ENCODE results near the gene VMA21. TPM values are rescaled to one million over a fixed set of nuclear protein-coding genes. Genes with fewer than 3 reads are reported as not detected.
A peak's percentile ranks its signal among the peaks of the same experiment; 100 is the strongest.

VMA21 gene
- total RNA-seq = 10 to 100 TPM; 39.8 to 40.3 TPM

- DNase-seq = peak; percentile 84
- ChIA-PET CTCF (interaction anchor here (3.3 kb wide), 1 partner anchor 37 kb away, joined by 10 read pairs; no protein-coding TSS in a partner anchor), POLR2A (interaction anchor here (0.6 to 1.3 kb wide), 5 partner anchors 9 to 414 kb away, joined by 3 to 4 read pairs (median 3); partner anchors contain the start of gene HMGB3)
- H3K4me1 Mint-ChIP-seq = peaks cover 66% of the 10 kb centered on the region
- no peaks in the 10 kb centered on the region for H3K27me3 Mint-ChIP-seq
- H3K27ac Mint-ChIP-seq = peak within 1 kb of the TSS; percentile 92
- peak within 1 kb of the TSS; percentile 92 for H3K4me3 Mint-ChIP-seq
- no peaks in the 10 kb centered on the region for H3K9me3 Mint-ChIP-seq
- peaks cover 23% of the 10 kb centered on the region for H3K36me3 Mint-ChIP-seq (ENCODE audit: low read depth)
Measured at GRCh38 chrX:151396825-151397740, at the start of gene VMA21. VMA21 (plus strand) TSS chrX:151397206; CDS start chrX:151397309, 103 bp downstream.

DNA sequence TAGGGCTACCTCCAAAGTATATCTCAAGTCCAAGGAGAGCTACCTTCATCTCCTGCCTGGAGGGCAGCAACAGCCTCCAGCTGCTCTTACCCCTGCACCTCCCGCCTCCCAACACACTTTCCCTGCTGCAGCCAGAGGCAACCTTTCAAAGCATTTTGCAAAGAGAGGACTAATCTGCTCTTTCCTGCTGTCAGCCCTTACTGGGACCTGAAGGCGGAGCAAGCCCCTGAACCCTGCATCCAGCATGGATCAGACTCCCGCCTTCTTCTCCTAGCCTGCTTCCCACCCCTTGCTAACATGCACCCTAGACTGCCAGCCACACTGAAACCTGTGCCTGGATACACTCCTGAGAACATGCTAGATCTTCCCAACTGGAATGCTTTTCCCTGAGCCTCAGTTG is 37.7 kb upstream of the VMA21 start:
- Mint-ChIP-seq H3K36me3 (ENCODE audit: low read depth) (no peaks in the 10 kb centered on the region), H3K27me3 (peaks cover 8% of the 10 kb centered on the region), H3K27ac (no peak overlapping the region), H3K4me3 (no peak overlapping the region), H3K9me3 (no peaks in the 10 kb centered on the region), H3K4me1 (no peaks in the 10 kb centered on the region)
- no peak for DNase-seq
- CTCF ChIA-PET = interaction anchor here (2.3 kb wide), 1 partner anchor 208 kb away, joined by 12 read pairs; no protein-coding TSS in a partner anchor
- POLR2A ChIA-PET = no interaction called here

DNA sequence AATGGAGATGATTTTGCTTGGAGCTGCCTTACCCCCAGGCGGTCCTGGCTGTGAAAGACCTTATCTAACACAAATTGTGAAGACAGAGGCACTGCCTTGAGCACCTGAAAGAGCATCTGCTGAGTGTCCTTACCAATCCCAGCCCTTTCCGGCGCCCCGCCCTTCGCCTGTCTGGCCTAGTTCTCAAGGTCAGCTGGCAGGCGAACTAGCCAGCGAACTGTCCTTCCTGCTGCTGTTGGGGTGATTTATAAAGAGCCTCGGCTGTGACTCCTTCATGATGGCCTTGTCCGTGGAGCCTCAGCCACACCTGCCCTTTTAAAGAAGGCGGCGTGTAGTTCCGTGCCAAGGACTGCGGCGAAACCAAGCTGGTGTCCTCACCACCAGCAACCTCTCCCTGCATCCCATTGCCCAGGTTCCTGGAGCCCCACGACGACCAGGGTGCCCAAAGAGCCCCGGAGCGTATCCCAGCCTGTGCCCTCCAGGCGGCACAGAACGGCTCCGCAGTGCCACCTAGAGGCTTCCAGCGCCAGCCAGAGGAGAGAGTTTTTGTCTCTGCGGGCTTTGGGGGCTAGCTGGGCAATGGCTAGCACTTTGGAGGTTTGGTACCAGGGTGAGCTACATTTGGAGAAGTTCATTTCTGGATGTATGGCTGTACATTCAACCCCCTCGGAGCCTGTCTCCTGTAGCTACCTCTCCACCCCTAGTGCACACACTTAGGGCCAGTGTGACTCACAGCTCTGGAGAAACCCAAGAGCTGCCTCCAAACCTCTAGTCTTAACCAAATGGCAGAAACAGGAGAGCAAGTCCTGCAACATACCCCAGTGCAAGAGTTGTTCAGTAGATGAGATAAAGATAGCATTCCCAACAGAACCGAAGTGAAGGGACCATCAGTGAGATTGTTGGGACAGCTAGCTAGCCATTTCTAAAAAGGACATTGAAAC is 36.8 kb upstream of the VMA21 start:
- POLR2A ChIA-PET = no interaction called here
- Mint-ChIP-seq H3K27ac (no peak overlapping the region), H3K9me3 (no peaks in the 10 kb centered on the region), H3K4me3 (no peak overlapping the region), H3K4me1 (no peaks in the 10 kb centered on the region), H3K36me3 (ENCODE audit: low read depth) (no peaks in the 10 kb centered on the region), H3K27me3 (peaks cover 8% of the 10 kb centered on the region)
- peak; percentile 34 for DNase-seq
- CTCF ChIA-PET = interaction anchor here (0.7 to 2.3 kb wide), 6 partner anchors 31 to 209 kb away, joined by 3 to 12 read pairs (median 4); partner anchors contain the start of gene VMA21

DNA sequence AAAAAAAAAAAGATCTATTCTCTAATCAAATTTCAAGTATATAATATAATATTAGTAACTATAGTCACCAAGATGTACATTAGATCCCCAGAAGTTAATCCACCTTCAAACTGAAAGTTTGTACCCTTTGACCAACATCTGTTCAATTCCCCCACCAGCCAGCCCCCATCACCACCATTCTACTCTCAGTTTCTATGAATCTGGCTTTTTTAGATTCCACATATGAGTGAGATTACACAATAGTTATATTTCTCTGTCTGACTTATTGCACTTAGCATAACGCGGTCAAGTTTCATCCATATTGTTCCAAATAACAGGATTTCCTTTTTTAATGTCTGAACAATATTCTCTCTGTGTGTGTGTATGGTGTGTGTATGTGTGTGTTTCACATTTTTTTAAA is 33.7 kb upstream of the VMA21 start:
- POLR2A ChIA-PET = no interaction called here
- H3K4me3 Mint-ChIP-seq = no peak overlapping the region
- H3K4me1 Mint-ChIP-seq = no peaks in the 10 kb centered on the region
- CTCF ChIA-PET = no interaction called here
- no peak overlapping the region for H3K27ac Mint-ChIP-seq
- H3K9me3 Mint-ChIP-seq = no peaks in the 10 kb centered on the region
- peaks cover 6% of the 10 kb centered on the region for H3K27me3 Mint-ChIP-seq
- DNase-seq = no peak
- no peaks in the 10 kb centered on the region for H3K36me3 Mint-ChIP-seq (ENCODE audit: low read depth)

DNA sequence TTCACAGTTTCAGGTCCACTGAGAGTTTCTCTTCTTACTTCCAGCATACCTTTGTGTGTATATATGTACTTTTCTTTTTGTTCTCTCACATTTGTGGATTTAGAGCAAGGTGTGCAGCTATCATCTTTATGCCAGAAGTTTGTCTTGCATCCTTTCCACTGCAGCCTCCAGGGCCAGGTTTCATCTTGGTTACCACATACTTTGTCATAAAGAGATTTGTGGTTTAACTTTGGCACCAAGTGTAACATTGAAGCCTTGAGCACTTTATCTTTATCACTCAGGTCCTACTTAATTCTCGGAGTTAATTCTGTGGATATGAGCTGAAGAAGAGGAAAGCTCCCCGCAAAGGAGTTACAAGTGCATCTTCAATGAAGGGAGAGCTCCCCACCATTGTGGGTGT is 31.4 kb upstream of the VMA21 start:
- Mint-ChIP-seq H3K27me3 (peaks cover 12% of the 10 kb centered on the region), H3K4me3 (no peak overlapping the region), H3K9me3 (no peaks in the 10 kb centered on the region), H3K4me1 (no peaks in the 10 kb centered on the region), H3K36me3 (ENCODE audit: low read depth) (no peaks in the 10 kb centered on the region), H3K27ac (no peak overlapping the region)
- CTCF ChIA-PET = no interaction called here
- no peak for DNase-seq
- POLR2A ChIA-PET = no interaction called here

DNA sequence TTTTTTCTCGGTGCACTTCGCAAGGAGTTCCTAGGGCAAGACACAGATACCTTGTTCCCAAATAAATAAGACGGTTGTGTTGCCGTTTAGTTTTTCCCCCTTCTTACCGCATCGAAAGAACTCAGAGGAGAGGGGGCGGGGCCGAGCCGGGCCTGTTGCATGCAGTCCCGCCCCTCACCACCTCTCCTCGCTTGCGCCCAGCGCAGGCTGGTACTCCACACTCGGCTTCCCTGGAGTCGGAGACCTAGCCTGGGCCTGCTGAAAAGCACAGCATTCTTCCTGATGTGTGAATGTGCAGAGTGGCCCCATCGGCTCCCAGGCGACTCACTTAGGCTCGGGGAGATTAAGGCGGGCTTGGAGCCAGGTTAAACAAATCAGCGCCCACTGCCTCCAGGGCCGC is 26.1 kb upstream of the VMA21 start:
- no peak for DNase-seq
- Mint-ChIP-seq H3K36me3 (ENCODE audit: low read depth) (no peaks in the 10 kb centered on the region), H3K4me3 (no peak overlapping the region), H3K27ac (no peak overlapping the region), H3K27me3 (peaks cover 12% of the 10 kb centered on the region), H3K9me3 (no peaks in the 10 kb centered on the region), H3K4me1 (no peaks in the 10 kb centered on the region)
- CTCF ChIA-PET = no interaction called here
- POLR2A ChIA-PET = no interaction called here

DNA sequence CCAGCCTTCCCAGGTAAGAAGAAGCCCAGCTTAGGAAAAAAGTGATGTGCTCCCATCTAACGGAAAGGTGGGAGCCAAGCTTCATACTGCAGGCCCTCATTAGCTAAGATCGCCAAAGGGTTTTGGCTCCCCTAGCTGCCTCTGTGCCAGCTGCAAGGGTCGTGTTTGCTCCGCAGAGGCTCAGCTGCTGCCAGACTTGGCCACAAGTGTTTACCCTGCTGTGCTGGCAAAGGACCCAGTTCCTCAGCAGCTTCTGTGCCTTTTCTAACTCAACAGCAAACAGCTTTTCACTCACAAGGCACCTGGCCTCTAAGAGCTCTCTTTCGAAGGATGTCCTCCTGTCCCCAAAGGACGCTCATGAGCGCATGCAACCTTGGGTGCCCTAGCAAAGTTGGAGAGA is 12.2 kb upstream of the VMA21 start:
- Mint-ChIP-seq H3K4me3 (no peak overlapping the region), H3K27ac (no peak overlapping the region)
- POLR2A ChIA-PET = no interaction called here

GRCh38 chrX:151386838-151387459 is 10.1 kb upstream of the VMA21 start:
- no peak overlapping the region for H3K27ac Mint-ChIP-seq
- H3K36me3 Mint-ChIP-seq (ENCODE audit: low read depth) = no peaks in the 10 kb centered on the region
- peaks cover 7% of the 10 kb centered on the region for H3K4me1 Mint-ChIP-seq
- no peak for DNase-seq
- ChIA-PET CTCF (no interaction called here), POLR2A (no interaction called here)
- no peak overlapping the region for H3K4me3 Mint-ChIP-seq
- H3K9me3 Mint-ChIP-seq = no peaks in the 10 kb centered on the region
- no peaks in the 10 kb centered on the region for H3K27me3 Mint-ChIP-seq

More for the DNA sequence above, 12.2 kb upstream of the VMA21 start:
- Mint-ChIP-seq H3K36me3 (ENCODE audit: low read depth) (no peaks in the 10 kb centered on the region), H3K9me3 (no peaks in the 10 kb centered on the region), H3K27me3 (no peaks in the 10 kb centered on the region), H3K4me1 (peaks cover 6% of the 10 kb centered on the region)
- CTCF ChIA-PET = no interaction called here
- DNase-seq = no peak

GRCh38 chrX:151391722-151392121 is 5.3 kb upstream of the VMA21 start:
- Mint-ChIP-seq H3K4me3 (no peak overlapping the region), H3K4me1 (peaks cover 36% of the 10 kb centered on the region), H3K27ac (no peak overlapping the region), H3K27me3 (no peaks in the 10 kb centered on the region), H3K9me3 (no peaks in the 10 kb centered on the region), H3K36me3 (ENCODE audit: low read depth) (no peaks in the 10 kb centered on the region)
- CTCF ChIA-PET = interaction anchor here (1.1 kb wide), 1 partner anchor 31 kb away, joined by 3 read pairs; no protein-coding TSS in a partner anchor
- no peak for DNase-seq
- POLR2A ChIA-PET = no interaction called here

DNA sequence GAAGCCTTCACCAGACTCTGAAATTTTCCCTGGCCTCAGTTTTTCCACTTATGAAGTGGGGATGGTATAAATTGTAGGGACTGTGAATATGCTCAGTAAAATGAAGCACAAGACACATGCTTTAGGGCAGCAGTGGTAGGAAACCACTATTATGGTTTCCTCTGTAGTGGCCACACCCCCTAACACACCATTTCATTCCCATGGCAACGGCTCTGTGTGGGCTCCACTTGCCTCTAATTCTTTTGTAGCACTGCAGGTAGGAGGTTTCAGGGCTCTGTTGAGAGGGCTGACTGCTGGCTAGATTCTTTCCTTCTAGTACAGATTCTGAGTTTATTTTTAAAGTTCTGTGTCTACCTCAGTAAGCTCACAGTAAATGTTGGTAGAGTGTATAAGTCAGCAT is 3.5 kb upstream of the VMA21 start:
- Mint-ChIP-seq H3K27ac (peak overlapping the region; percentile 53), H3K4me3 (no peak overlapping the region), H3K9me3 (no peaks in the 10 kb centered on the region), H3K36me3 (ENCODE audit: low read depth) (peaks cover 7% of the 10 kb centered on the region), H3K4me1 (peaks cover 43% of the 10 kb centered on the region), H3K27me3 (no peaks in the 10 kb centered on the region)
- ChIA-PET CTCF (interaction anchor here (1.5 kb wide), 1 partner anchor 95 kb away, joined by 3 read pairs; no protein-coding TSS in a partner anchor), POLR2A (no interaction called here)
- peak; percentile 70 for DNase-seq

- Mint-ChIP-seq H3K4me1 (peaks cover 61% of the 10 kb centered on the region), H3K36me3 (ENCODE audit: low read depth) (peaks cover 23% of the 10 kb centered on the region), H3K9me3 (no peaks in the 10 kb centered on the region), H3K27ac (peak overlapping the region; percentile 92), H3K27me3 (no peaks in the 10 kb centered on the region), H3K4me3 (peak overlapping the region; percentile 92)
- ChIA-PET POLR2A (interaction anchor here (1.3 kb wide), 1 partner anchor 13 kb away, joined by 3 read pairs; no protein-coding TSS in a partner anchor), CTCF (interaction anchor here (3.3 kb wide), 1 partner anchor 36 kb away, joined by 10 read pairs; no protein-coding TSS in a partner anchor)
- DNase-seq = peak; percentile 47
Measured at GRCh38 chrX:151396042-151396824, 773 bp upstream of the VMA21 start.

- H3K9me3 Mint-ChIP-seq = no peaks in the 10 kb centered on the region
- CTCF ChIA-PET = interaction anchor here (3.3 kb wide), 1 partner anchor 37 kb away, joined by 10 read pairs; no protein-coding TSS in a partner anchor
- no peak for DNase-seq
- peak overlapping the region; percentile 92 for H3K4me3 Mint-ChIP-seq
- H3K4me1 Mint-ChIP-seq = peaks cover 64% of the 10 kb centered on the region
- H3K27ac Mint-ChIP-seq = peak overlapping the region; percentile 86
- POLR2A ChIA-PET = interaction anchor here (0.6 to 1.3 kb wide), 4 partner anchors 8 to 414 kb away, joined by 3 to 4 read pairs (median 3); partner anchors contain the start of gene HMGB3
- H3K36me3 Mint-ChIP-seq (ENCODE audit: low read depth) = peaks cover 23% of the 10 kb centered on the region
- no peaks in the 10 kb centered on the region for H3K27me3 Mint-ChIP-seq
Measured at GRCh38 chrX:151397741-151398070, 700 bp downstream of the VMA21 start.

Data from activated CD4-positive, alpha-beta memory T cell treated with anti-CD3 and anti-CD28 coated beads, Interleukin-2, amount 10 ng/mL, durations not matched to agents 7 days and 5 days (primary cell).